ENCODE data around the gene UGT2B7.
"Not testable (repeated sequence)": the region's sequence is repeated elsewhere in the genome, so short reads cannot be mapped to it uniquely, and the experiment has no call there.

UGT2B7 gene

GRCh38 chr4:69096111-69096656 is at the start of gene UGT2B7:
TSS of gene UGT2B7 (plus strand) at chr4:69096474. CDS start at chr4:69096521, 47 bp downstream.
- no peak for DNase-seq (ENCODE audit: low read depth)

GRCh38 chr4:69049860-69050259 is 46.4 kb upstream of the UGT2B7 start:
- DNase-seq (ENCODE audit: low read depth): no peak

GRCh38 chr4:69050853-69051575 is 45.3 kb upstream of the UGT2B7 start:
- DNase-seq (ENCODE audit: low read depth): not testable (repeated sequence)

GRCh38 chr4:69051576-69051943 is 44.7 kb upstream of the UGT2B7 start:
- DNase-seq (ENCODE audit: low read depth): no peak

- not testable (repeated sequence) for DNase-seq (ENCODE audit: low read depth)
Observed at GRCh38 chr4:69053309-69053885, 42.9 kb upstream of the UGT2B7 start.

- not testable (repeated sequence) for DNase-seq (ENCODE audit: low read depth)
Observed at GRCh38 chr4:69054033-69054432, 42.2 kb upstream of the UGT2B7 start.

- DNase-seq (ENCODE audit: low read depth): no peak
Observed at GRCh38 chr4:69054578-69055200, 41.6 kb upstream of the UGT2B7 start.

- DNase-seq (ENCODE audit: low read depth): no peak
Observed at GRCh38 chr4:69056150-69056549, 40.1 kb upstream of the UGT2B7 start.

GRCh38 chr4:69056921-69057550 is 39.2 kb upstream of the UGT2B7 start:
- no peak for DNase-seq (ENCODE audit: low read depth)

GRCh38 chr4:69057620-69058409 is 38.5 kb upstream of the UGT2B7 start:
- no peak for DNase-seq (ENCODE audit: low read depth)

- no peak for DNase-seq (ENCODE audit: low read depth)
Observed at GRCh38 chr4:69058410-69059059, 37.7 kb upstream of the UGT2B7 start.

- DNase-seq (ENCODE audit: low read depth): no peak
Observed at GRCh38 chr4:69060651-69061308, 35.5 kb upstream of the UGT2B7 start.

GRCh38 chr4:69064391-69064790 is 31.9 kb upstream of the UGT2B7 start:
- DNase-seq (ENCODE audit: low read depth): no peak

- no peak for DNase-seq (ENCODE audit: low read depth)
Observed at GRCh38 chr4:69066945-69067344, 29.3 kb upstream of the UGT2B7 start.

GRCh38 chr4:69069085-69069484 is 27.2 kb upstream of the UGT2B7 start:
- DNase-seq (ENCODE audit: low read depth): no peak

- no peak for DNase-seq (ENCODE audit: low read depth)
Observed at GRCh38 chr4:69070590-69070989, 25.7 kb upstream of the UGT2B7 start.

- DNase-seq (ENCODE audit: low read depth): no peak
Observed at GRCh38 chr4:69071286-69071685, 25.0 kb upstream of the UGT2B7 start.

- no peak for DNase-seq (ENCODE audit: low read depth)
Observed at GRCh38 chr4:69073375-69073774, 22.9 kb upstream of the UGT2B7 start.

GRCh38 chr4:69075061-69075792 is 21.0 kb upstream of the UGT2B7 start:
- DNase-seq (ENCODE audit: low read depth): no peak

GRCh38 chr4:69078852-69079251 is 17.4 kb upstream of the UGT2B7 start:
- DNase-seq (ENCODE audit: low read depth): no peak
